Measurements from ENCODE around the gene TLCD2.

Gene TLCD2

DNA sequence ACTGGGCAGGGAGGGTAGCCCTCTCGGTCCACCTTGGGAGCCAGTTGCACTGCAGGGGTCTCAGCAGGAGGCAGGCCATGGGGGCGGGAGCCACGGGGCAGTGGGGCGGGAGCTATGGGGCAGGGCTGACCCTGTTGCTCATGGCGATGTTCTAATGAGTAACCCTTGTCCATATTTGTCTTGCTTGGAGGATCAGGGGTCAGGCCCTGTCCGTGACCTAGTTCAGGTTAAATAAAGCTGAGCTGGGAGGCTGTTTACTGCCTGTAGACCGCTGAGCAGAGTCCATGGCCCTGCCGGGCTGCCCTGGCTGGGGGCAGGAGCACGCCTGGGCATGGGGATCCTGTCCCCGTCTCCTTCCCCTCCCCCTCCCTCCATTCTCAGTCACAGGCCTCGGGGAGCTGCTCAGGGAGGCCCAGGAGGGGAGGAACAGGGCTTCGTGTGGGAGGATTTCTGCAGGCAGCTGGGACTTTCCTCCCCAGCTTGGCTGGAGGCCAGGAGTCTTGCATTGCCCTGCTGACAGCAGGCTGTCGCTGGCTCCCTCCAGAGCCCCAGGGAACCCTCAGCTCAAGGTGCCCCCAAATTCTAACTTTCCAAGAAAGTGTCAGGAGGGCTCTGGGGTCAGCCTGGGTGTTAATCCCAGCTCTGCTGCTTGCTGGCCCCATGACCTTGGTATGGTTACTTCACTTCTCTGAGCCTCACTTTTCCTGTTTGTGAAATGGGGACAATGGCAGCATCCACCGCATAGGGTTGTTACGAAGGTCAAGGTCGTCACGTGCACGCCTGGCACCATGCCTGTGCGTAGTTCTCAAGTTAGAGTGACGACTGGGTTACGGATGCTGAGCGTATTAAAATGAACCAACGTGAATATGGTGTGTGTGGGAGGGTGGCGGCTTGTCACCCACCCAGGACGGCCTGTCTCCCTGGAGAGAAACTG lies 26.4 kb upstream of the TLCD2 start:
- Histone ChIP-seq H3K36me3 (replicated peaks; ENCODE audit: insufficient read depth, low read length) (no peaks in the 10 kb centered on the region), H3K9me2 (replicated peaks; ENCODE audit: insufficient read depth, low read length) (no peaks in the 10 kb centered on the region), H2AFZ (ENCODE audit: low read length) (no peak overlapping the region), H3K27me3 (replicated peaks; ENCODE audit: insufficient read depth, low read length) (no peaks in the 10 kb centered on the region), H3K9ac (ENCODE audit: low read length) (no peak overlapping the region), H3K4me3 (ENCODE audit: low read length) (no peak overlapping the region), H3K79me2 (ENCODE audit: low read length) (no peaks in the 10 kb centered on the region), H3K27ac (ENCODE audit: low read length) (no peak overlapping the region), H4K20me1 (ENCODE audit: insufficient read depth, low read length) (no peaks in the 10 kb centered on the region), H3K9me3 (replicated peaks; ENCODE audit: insufficient read depth, low read length) (no peaks in the 10 kb centered on the region), H3F3A (ENCODE audit: insufficient read depth, low read length) (no peaks in the 10 kb centered on the region), H3K4me2 (ENCODE audit: low read depth, low read length) (no peak overlapping the region), H3K4me1 (ENCODE audit: low read length) (no peaks in the 10 kb centered on the region)
- no peak for DNase-seq
- TF ChIP-seq EZH2 (optimal IDR thresholded peaks at IDR 0.05; ENCODE audit: low read depth, low read length), result no peak
- no peak for TF ChIP-seq EZH2phosphoT487 (IDR thresholded peaks at IDR 0.05; ENCODE audit: low read length)
- TF ChIP-seq, protein P1, sequence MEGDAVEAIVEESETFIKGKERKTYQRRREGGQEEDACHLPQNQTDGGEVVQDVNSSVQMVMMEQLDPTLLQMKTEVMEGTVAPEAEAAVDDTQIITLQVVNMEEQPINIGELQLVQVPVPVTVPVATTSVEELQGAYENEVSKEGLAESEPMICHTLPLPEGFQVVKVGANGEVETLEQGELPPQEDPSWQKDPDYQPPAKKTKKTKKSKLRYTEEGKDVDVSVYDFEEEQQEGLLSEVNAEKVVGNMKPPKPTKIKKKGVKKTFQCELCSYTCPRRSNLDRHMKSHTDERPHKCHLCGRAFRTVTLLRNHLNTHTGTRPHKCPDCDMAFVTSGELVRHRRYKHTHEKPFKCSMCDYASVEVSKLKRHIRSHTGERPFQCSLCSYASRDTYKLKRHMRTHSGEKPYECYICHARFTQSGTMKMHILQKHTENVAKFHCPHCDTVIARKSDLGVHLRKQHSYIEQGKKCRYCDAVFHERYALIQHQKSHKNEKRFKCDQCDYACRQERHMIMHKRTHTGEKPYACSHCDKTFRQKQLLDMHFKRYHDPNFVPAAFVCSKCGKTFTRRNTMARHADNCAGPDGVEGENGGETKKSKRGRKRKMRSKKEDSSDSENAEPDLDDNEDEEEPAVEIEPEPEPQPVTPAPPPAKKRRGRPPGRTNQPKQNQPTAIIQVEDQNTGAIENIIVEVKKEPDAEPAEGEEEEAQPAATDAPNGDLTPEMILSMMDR (IDR thresholded peaks at IDR 0.05; ENCODE audit: low read length), result no peak

DNA sequence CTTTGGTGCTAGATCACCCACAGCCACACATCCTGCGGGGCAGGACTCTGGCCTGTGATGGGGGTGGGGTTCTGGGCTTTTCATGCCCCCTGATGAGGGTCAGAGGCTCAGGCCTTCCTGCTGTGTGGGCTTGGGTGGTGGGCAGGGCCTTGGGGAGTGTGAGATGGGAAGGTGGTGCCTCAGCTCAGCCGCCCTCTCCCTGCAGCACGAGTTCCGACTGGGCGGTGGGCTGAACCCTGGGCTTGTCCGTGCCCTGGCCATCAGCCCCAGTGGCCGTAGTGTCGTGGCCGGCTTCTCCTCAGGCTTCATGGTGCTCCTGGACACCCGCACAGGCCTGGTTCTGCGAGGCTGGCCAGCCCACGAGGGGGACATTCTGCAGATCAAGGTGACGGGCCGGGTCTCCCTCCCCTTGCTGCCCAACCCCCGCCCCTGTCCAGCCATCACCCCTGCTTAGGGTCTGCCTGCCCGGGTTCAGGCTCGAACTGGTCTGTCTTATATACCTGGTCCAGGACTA lies 25.7 kb upstream of the TLCD2 start:
- Histone ChIP-seq H3K27ac (ENCODE audit: low read length) (no peak overlapping the region), H4K20me1 (ENCODE audit: insufficient read depth, low read length) (no peaks in the 10 kb centered on the region), H3K36me3 (replicated peaks; ENCODE audit: insufficient read depth, low read length) (no peaks in the 10 kb centered on the region), H3K9me3 (replicated peaks; ENCODE audit: insufficient read depth, low read length) (no peaks in the 10 kb centered on the region), H3F3A (ENCODE audit: insufficient read depth, low read length) (no peaks in the 10 kb centered on the region), H3K9me2 (replicated peaks; ENCODE audit: insufficient read depth, low read length) (no peaks in the 10 kb centered on the region), H3K79me2 (ENCODE audit: low read length) (no peaks in the 10 kb centered on the region), H3K4me1 (ENCODE audit: low read length) (no peaks in the 10 kb centered on the region), H3K9ac (ENCODE audit: low read length) (no peak overlapping the region), H3K4me2 (ENCODE audit: low read depth, low read length) (no peak overlapping the region), H3K27me3 (replicated peaks; ENCODE audit: insufficient read depth, low read length) (no peaks in the 10 kb centered on the region), H3K4me3 (ENCODE audit: low read length) (no peak overlapping the region), H2AFZ (ENCODE audit: low read length) (no peak overlapping the region)
- TF ChIP-seq EZH2phosphoT487 (IDR thresholded peaks at IDR 0.05; ENCODE audit: low read length), result no peak
- TF ChIP-seq, protein P1 (IDR thresholded peaks at IDR 0.05; ENCODE audit: low read length), result no peak
- TF ChIP-seq EZH2 (optimal IDR thresholded peaks at IDR 0.05; ENCODE audit: low read depth, low read length), result no peak
- no peak for DNase-seq

DNA sequence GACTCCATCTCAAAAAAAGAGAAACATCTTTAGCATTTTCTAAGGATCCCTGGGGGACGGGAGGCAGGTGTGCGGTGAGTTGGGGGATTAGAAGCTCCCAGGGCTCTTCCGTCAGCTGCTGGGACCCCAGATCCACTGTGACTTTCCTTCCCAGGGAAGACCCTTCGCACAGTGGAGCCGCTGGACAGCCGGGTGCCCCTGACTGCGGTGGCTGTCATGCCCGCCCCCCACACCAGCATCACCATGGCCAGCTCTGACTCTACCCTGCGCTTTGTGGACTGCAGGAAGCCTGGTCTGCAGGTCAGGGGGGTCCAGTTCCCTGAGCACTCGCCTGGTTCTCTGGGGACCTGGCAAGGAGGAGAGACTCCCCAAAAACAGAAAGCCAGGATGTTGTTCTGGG lies 25.2 kb upstream of the TLCD2 start:
- TF ChIP-seq EZH2 (optimal IDR thresholded peaks at IDR 0.05; ENCODE audit: low read depth, low read length) (no peak), EZH2phosphoT487 (IDR thresholded peaks at IDR 0.05; ENCODE audit: low read length) (no peak)
- TF ChIP-seq, protein P1 (IDR thresholded peaks at IDR 0.05; ENCODE audit: low read length), result no peak
- no peaks in the 10 kb centered on the region for H3F3A ChIP-seq (ENCODE audit: insufficient read depth, low read length)
- H4K20me1 ChIP-seq (ENCODE audit: insufficient read depth, low read length), result no peaks in the 10 kb centered on the region

More for the DNA sequence above, 25.2 kb upstream of the TLCD2 start:
- H3K27me3 ChIP-seq (replicated peaks; ENCODE audit: insufficient read depth, low read length), result no peaks in the 10 kb centered on the region
- no peaks in the 10 kb centered on the region for H3K79me2 ChIP-seq (ENCODE audit: low read length)
- H3K4me2 ChIP-seq (ENCODE audit: low read depth, low read length), result no peak overlapping the region
- H3K36me3 ChIP-seq (replicated peaks; ENCODE audit: insufficient read depth, low read length), result no peaks in the 10 kb centered on the region
- H3K9ac ChIP-seq (ENCODE audit: low read length), result no peak overlapping the region
- H3K27ac ChIP-seq (ENCODE audit: low read length), result no peak overlapping the region
- H3K4me1 ChIP-seq (ENCODE audit: low read length), result no peaks in the 10 kb centered on the region
- no peaks in the 10 kb centered on the region for H3K9me2 ChIP-seq (replicated peaks; ENCODE audit: insufficient read depth, low read length)
- DNase-seq, result no peak
- H3K9me3 ChIP-seq (replicated peaks; ENCODE audit: insufficient read depth, low read length), result no peaks in the 10 kb centered on the region
- H3K4me3 ChIP-seq (ENCODE audit: low read length), result no peak overlapping the region
- H2AFZ ChIP-seq (ENCODE audit: low read length), result no peak overlapping the region

Measured in MM.1S (cell line).